CD4-positive, alpha-beta T cell (primary cell): ENCODE measurements around the gene SMURF2. TPM values are rescaled to one million over a fixed set of nuclear protein-coding genes. Genes with fewer than 3 reads are reported as not detected.
A peak's percentile ranks its signal among the peaks of the same experiment; 100 is the strongest.

Source experiments
- ATAC-seq: fragments of 200-7000 bp; cut with Tn5 transposase; one replicate; pipeline ENCODE4 v1.10.0; 2022; ENCODE audit warnings: mild to moderate bottlenecking; ENCODE audit not compliant: poor library complexity
- CTCF ChIA-PET: fragments of 350-600 bp; sonication (Branson Sonifier 250); formaldehyde crosslinking; loops from one replicate; lab custom pipeline; 2021; ENCODE audit warnings: antibody characterized with exemption, inconsistent platforms; lab: Charles Lee
- POLR2A ChIA-PET: fragments of 350-600 bp; sonication (Branson Sonifier 250); formaldehyde crosslinking; loops from one replicate; lab custom pipeline; 2021; ENCODE audit warnings: antibody characterized with exemption, inconsistent platforms; lab: Charles Lee
- DNase-seq, 14 experiments: peaks; one replicate each; pipeline ENCODE4 v3.0.0-alpha.2; 2013 to 2020; ENCODE audit warnings: mixed read lengths in 2 of 14
- H3K27ac ChIP-seq, 2 donors: one replicate each; pipeline versions ENCODE4 v1.5.1 to v1.7.0; 2013; ENCODE audit warnings: low read length in 2 of 2, low read depth in 1 of 2, mild to moderate bottlenecking in 1 of 2
- H3K27me3 ChIP-seq, 2 experiments: 1 replicate in 1 of 2; 2 replicates in 1 of 2; pipeline versions ENCODE4 v1.6.1 to v1.7.0; 2013; ENCODE audit warnings: low read length in 2 of 2, control low read depth in 1 of 2, mild to moderate bottlenecking in 1 of 2, moderate library complexity in 1 of 2; ENCODE audit not compliant: insufficient read depth in 2 of 2, control insufficient read depth in 1 of 2
- H3K36me3 ChIP-seq: one replicate; pipeline ENCODE4 v1.6.1; 2013; ENCODE audit warnings: low read length, control low read depth; ENCODE audit not compliant: insufficient read depth
- H3K4me1 ChIP-seq: one replicate; pipeline ENCODE4 v1.6.1; 2013; ENCODE audit warnings: low read length, control low read depth; ENCODE audit not compliant: insufficient read depth
- H3K4me3 ChIP-seq: one replicate; pipeline ENCODE4 v1.5.1; 2013; ENCODE audit warnings: mild to moderate bottlenecking, low read length, moderate library complexity
- H3K9me3 ChIP-seq, 2 experiments: 1 replicate in 1 of 2; 2 replicates in 1 of 2; pipeline versions ENCODE4 v1.6.1 to v1.7.0; 2013; ENCODE audit warnings: low read length in 2 of 2, mild to moderate bottlenecking in 2 of 2, control low read depth in 1 of 2, moderate library complexity in 1 of 2; ENCODE audit not compliant: control insufficient read depth in 1 of 2, insufficient read depth in 1 of 2
- H3K27ac Mint-ChIP-seq: one replicate; pipeline ENCODE4 v1.8.0; 2020; ENCODE audit warnings: mixed read lengths
- H3K27me3 Mint-ChIP-seq: one replicate; pipeline ENCODE4 v1.8.0; 2021; ENCODE audit warnings: mixed read lengths
- H3K36me3 Mint-ChIP-seq: one replicate; pipeline ENCODE4 v1.8.0; 2021; ENCODE audit warnings: low read depth, mixed read lengths
- H3K4me1 Mint-ChIP-seq: one replicate; pipeline ENCODE4 v1.8.0; 2021; ENCODE audit warnings: low read depth, mixed read lengths
- H3K4me3 Mint-ChIP-seq: one replicate; pipeline ENCODE4 v1.8.0; 2020; ENCODE audit warnings: mild to moderate bottlenecking, mixed read lengths
- H3K9me3 Mint-ChIP-seq: one replicate; pipeline ENCODE4 v1.8.0; 2020; ENCODE audit warnings: mixed read lengths
- CTCF ChIP-seq: fragments of 200-600 bp; IDR thresholded peaks from one replicate; pipeline ENCODE4 v1.8.0; 2022; ENCODE audit warnings: antibody characterized with exemption, mild to moderate bottlenecking
- intact Hi-C, 2 experiments: fragments of 100-400 bp; cut with DNase I in 1 of 2; cut with micrococcal nuclease in 1 of 2; formaldehyde crosslinking; loops; one replicate each; pipeline versions ENCODE4 v1.15.1 to v1.9.0; 2023 to 2025; cut with DNase I, micrococcal nuclease
- total RNA-seq, 174 experiments: library from RNA in 2 of 174; stranded (reverse) in 2 of 174; gene quantifications; one replicate each; pipeline ENCODE4 v1.2.3 and lab custom pipeline; 2021 to 2026

The SMURF2 gene
- total RNA-seq, 2 experiments from 2014 or later: 28.0 to 29.7 TPM

- no peak for TF ChIP-seq CTCF
- Histone ChIP-seq H3K4me3 (no peak overlapping the region), H3K27ac (no peak overlapping the region), H3K4me1 (peaks cover 26% of the 10 kb centered on the region), H3K27me3 (no peaks in the 10 kb centered on the region), H3K36me3 (peaks cover 14% of the 10 kb centered on the region), H3K9me3 (no peaks in the 10 kb centered on the region)
- H3K4me3 Mint-ChIP-seq: no peak overlapping the region
- peaks cover 55% of the 10 kb centered on the region for H3K4me1 Mint-ChIP-seq
- no peaks in the 10 kb centered on the region for H3K27me3 Mint-ChIP-seq
- no peak for ATAC-seq
- intact Hi-C loops: loop anchor here in 1 of 2 experiments (5.0 kb wide), 1 partner anchor 41 kb away; no protein-coding TSS in a partner anchor
- ChIA-PET POLR2A (interaction anchor here (0.8 kb wide), 1 partner anchor 23 kb away, joined by 3 read pairs; no protein-coding TSS in a partner anchor), CTCF (no interaction called here)
- no peaks in the 10 kb centered on the region for H3K9me3 Mint-ChIP-seq
- H3K36me3 Mint-ChIP-seq: peaks cover 63% of the 10 kb centered on the region
- no peak for DNase-seq
- peak overlapping the region; percentile 4 for H3K27ac Mint-ChIP-seq
Observed at GRCh38 chr17:64638552-64639203, 23.4 kb downstream of the SMURF2 start.

- H3K4me3 ChIP-seq: no peak overlapping the region
- H3K4me1 ChIP-seq: peaks cover 25% of the 10 kb centered on the region
- ATAC-seq (no peak), DNase-seq (no peak)
- no peaks in the 10 kb centered on the region for H3K9me3 ChIP-seq
- H3K4me1 Mint-ChIP-seq: peaks cover 63% of the 10 kb centered on the region
- POLR2A ChIA-PET: no interaction called here
- no peaks in the 10 kb centered on the region for H3K9me3 Mint-ChIP-seq
- CTCF ChIA-PET: interaction anchor here (0.9 kb wide), 1 partner anchor 13 kb away, joined by 3 read pairs; no protein-coding TSS in a partner anchor
- peaks cover 42% of the 10 kb centered on the region for H3K36me3 Mint-ChIP-seq
- H3K4me3 Mint-ChIP-seq: no peak overlapping the region
- TF ChIP-seq CTCF: no peak
- no peak overlapping the region for H3K27ac ChIP-seq
- no peaks in the 10 kb centered on the region for H3K27me3 ChIP-seq
- H3K27me3 Mint-ChIP-seq: no peaks in the 10 kb centered on the region
- H3K27ac Mint-ChIP-seq: no peak overlapping the region
- intact Hi-C loops: loop anchor here in 1 of 2 experiments (5.0 kb wide), 1 partner anchor 38 kb away; no protein-coding TSS in a partner anchor
- peaks cover 9% of the 10 kb centered on the region for H3K36me3 ChIP-seq
Observed at GRCh38 chr17:64635647-64636305, 26.3 kb downstream of the SMURF2 start.

- Mint-ChIP-seq H3K27me3 (no peaks in the 10 kb centered on the region), H3K4me1 (peaks cover 67% of the 10 kb centered on the region), H3K4me3 (peak overlapping the region; percentile 51), H3K36me3 (peaks cover 36% of the 10 kb centered on the region), H3K27ac (peak overlapping the region; percentile 48), H3K9me3 (no peaks in the 10 kb centered on the region)
- ChIA-PET CTCF (no interaction called here), POLR2A (interaction anchor here (0.6 to 1.3 kb wide), 3 partner anchors 10 to 23 kb away, joined by 3 to 6 read pairs (median 4); no protein-coding TSS in a partner anchor)
- TF ChIP-seq CTCF: no peak
- ATAC-seq: peak; percentile 49
- no peaks in the 10 kb centered on the region for H3K9me3 ChIP-seq
- H3K4me3 ChIP-seq: no peak overlapping the region
- H3K36me3 ChIP-seq: peaks cover 7% of the 10 kb centered on the region
- intact Hi-C loops: no loop called here
- DNase-seq: no peak
- peaks cover 26% of the 10 kb centered on the region for H3K4me1 ChIP-seq
- no peaks in the 10 kb centered on the region for H3K27me3 ChIP-seq
- H3K27ac ChIP-seq: no peak overlapping the region
Observed at GRCh38 chr17:64634218-64634617, 27.9 kb downstream of the SMURF2 start.
